SK-N-MC (cell line): ENCODE measurements around the gene FBXO17.

ENCODE experiments used
- DNase-seq: peaks from one replicate; pipeline ENCODE4 v3.0.0-alpha.2; 2011; ENCODE audit warnings: low read depth, low spot score
- H3K27ac ChIP-seq: fragments of 200-600 bp; sonication (generic); 2 replicates; pipeline ENCODE4 v1.5.1; 2016; ENCODE audit warnings: mixed run types
- H3K36me3 ChIP-seq: fragments of 200-600 bp; sonication (generic); 2 replicates; pipeline ENCODE4 v1.6.1; 2017; ENCODE audit warnings: antibody characterized with exemption, low read length, mixed read lengths; ENCODE audit not compliant: insufficient read depth
- H3K4me3 ChIP-seq: fragments of 200-600 bp; sonication (generic); 2 replicates; pipeline ENCODE4 v1.5.1; 2016
- H3K9ac ChIP-seq: fragments of 200-600 bp; sonication (generic); 2 replicates; pipeline ENCODE4 v1.8.0; 2017; ENCODE audit warnings: mixed run types, mixed read lengths; ENCODE audit not compliant: insufficient read length
- H3K9me3 ChIP-seq: fragments of 200-600 bp; sonication (generic); 2 replicates; pipeline ENCODE4 v1.6.1; 2017; ENCODE audit warnings: low read depth, mild to moderate bottlenecking, antibody characterized with exemption, low read length, moderate library complexity, mixed read lengths
- EZH2 ChIP-seq: fragments of 200-600 bp; sonication (generic); IDR thresholded peaks from one replicate; pipeline ENCODE4 v1.6.1; 2017; ENCODE audit warnings: antibody characterized with exemption
- FOXP2 ChIP-seq: optimal IDR thresholded peaks from 2 replicates; pipeline ENCODE3; 2011; ENCODE audit warnings: mild to moderate bottlenecking, moderate library complexity; ENCODE audit not compliant: insufficient read depth; ENCODE audit errors: extremely low read length, control extremely low read depth
- POLR2AphosphoS5 ChIP-seq: IDR thresholded peaks from 2 replicates; pipeline ENCODE4 v1.6.1; 2012; ENCODE audit warnings: mild to moderate bottlenecking, low read depth, low read length, borderline replicate concordance

FBXO17 gene, protein sequence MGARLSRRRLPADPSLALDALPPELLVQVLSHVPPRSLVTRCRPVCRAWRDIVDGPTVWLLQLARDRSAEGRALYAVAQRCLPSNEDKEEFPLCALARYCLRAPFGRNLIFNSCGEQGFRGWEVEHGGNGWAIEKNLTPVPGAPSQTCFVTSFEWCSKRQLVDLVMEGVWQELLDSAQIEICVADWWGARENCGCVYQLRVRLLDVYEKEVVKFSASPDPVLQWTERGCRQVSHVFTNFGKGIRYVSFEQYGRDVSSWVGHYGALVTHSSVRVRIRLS

GRCh38 chr19:38975214-38975860 is at the start of gene FBXO17:
TSS of gene FBXO17 (minus strand) at chr19:38975742. CDS start at chr19:38950319, 25,423 bp downstream.
- Histone ChIP-seq H3K27ac (peak within 1 kb of the TSS; percentile 92), H3K9me3 (no peaks in the 10 kb centered on the region), H3K9ac (peak within 1 kb of the TSS; percentile 89), H3K4me3 (peak within 1 kb of the TSS; percentile 99), H3K36me3 (no peaks in the 10 kb centered on the region; the same call in 1 of the 2 replicates)
- no peak for DNase-seq
- TF ChIP-seq FOXP2 (no peak), EZH2 (no peak), POLR2AphosphoS5 (0 out of 2 replicates have a peak, but pooled peaks have one; percentile 38)

DNA sequence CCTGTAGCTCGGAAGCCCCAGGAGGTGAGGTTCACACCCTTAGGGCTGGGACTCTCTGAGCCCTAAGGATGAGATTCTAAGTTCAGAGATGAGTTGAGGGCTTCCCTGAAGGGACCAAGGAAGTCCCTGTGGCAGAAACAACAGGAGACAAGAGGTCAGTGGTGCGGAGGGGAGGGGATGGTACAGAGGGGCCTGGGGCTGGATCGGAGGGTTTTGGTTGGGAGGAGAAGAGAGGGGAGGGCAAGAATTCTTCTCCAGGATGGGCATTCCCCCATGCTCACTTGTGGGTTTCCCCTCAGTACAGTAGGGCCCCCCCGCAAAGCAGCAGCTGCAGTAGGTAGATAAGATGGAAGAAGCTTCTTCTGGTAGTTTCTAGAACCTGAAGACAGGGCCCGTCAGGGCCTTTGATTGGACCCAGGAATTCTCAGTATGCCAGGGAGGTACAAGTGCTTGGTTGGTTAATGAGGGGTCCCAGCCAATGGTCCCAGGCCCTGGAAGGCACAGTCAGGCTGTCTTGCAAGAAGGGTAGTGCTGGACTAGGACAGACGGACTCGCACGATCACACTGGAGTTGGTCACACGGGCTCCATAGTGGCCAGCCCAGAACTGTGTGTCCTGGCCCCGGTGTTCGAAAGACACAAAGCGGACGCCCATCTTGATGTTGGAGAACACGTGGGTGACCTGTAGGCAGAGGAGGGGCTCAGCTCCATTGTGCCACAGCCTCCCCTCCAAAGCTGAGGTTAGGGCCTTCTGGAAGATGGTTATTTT is 49.5 kb upstream of the FBXO17 start:
- Histone ChIP-seq H3K36me3 (no peaks in the 10 kb centered on the region), H3K4me3 (no peak overlapping the region), H3K27ac (no peak overlapping the region), H3K9ac (no peak overlapping the region), H3K9me3 (no peaks in the 10 kb centered on the region)
- TF ChIP-seq EZH2, result no peak
- TF ChIP-seq POLR2AphosphoS5, result no peak
- no peak for TF ChIP-seq FOXP2
- no peak for DNase-seq

DNA sequence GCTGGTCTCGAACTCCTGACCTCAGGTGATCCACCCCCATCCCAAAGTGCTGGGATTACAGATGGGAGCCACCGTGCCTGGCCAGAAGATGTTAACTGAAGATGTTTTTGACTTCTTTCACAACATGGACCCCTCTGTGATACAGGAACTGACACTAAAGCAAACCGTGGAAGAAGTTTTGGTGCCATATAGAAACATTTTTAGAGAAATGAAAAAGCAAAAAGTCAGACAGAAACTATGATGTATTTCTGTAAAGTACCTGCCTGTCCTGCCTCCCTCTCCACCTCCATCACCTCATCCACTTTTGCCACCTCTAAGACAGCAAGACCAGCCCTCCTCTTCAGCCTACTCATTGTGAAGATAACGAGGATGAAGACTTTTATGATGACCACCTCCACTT is 45.5 kb upstream of the FBXO17 start:
- no peaks in the 10 kb centered on the region for H3K36me3 ChIP-seq
- DNase-seq, result no peak
- H3K9me3 ChIP-seq, result no peaks in the 10 kb centered on the region
- no peak for TF ChIP-seq EZH2
- no peak for TF ChIP-seq FOXP2
- no peak for TF ChIP-seq POLR2AphosphoS5
- H3K4me3 ChIP-seq, result no peak overlapping the region
- H3K9ac ChIP-seq, result no peak overlapping the region
- no peak overlapping the region for H3K27ac ChIP-seq

GRCh38 chr19:39017646-39018045 is 42.1 kb upstream of the FBXO17 start:
- Histone ChIP-seq H3K9me3 (no peaks in the 10 kb centered on the region), H3K4me3 (no peak overlapping the region), H3K27ac (no peak overlapping the region), H3K36me3 (no peaks in the 10 kb centered on the region), H3K9ac (no peak overlapping the region)
- TF ChIP-seq EZH2 (no peak), FOXP2 (no peak), POLR2AphosphoS5 (no peak)
- DNase-seq, result no peak

- H3K36me3 ChIP-seq, result no peaks in the 10 kb centered on the region
- TF ChIP-seq FOXP2, result no peak
- TF ChIP-seq POLR2AphosphoS5, result no peak
- no peak for TF ChIP-seq EZH2
- H3K9me3 ChIP-seq, result no peaks in the 10 kb centered on the region
- no peak overlapping the region for H3K4me3 ChIP-seq
- H3K27ac ChIP-seq, result no peak overlapping the region
- no peak overlapping the region for H3K9ac ChIP-seq
- no peak for DNase-seq
Measured at GRCh38 chr19:39017026-39017425, 41.5 kb upstream of the FBXO17 start.

- no peak for TF ChIP-seq FOXP2
- no peak for TF ChIP-seq EZH2
- Histone ChIP-seq H3K36me3 (no peaks in the 10 kb centered on the region), H3K9ac (no peak overlapping the region), H3K27ac (no peak overlapping the region), H3K9me3 (no peaks in the 10 kb centered on the region), H3K4me3 (no peak overlapping the region)
- DNase-seq, result no peak
Measured at GRCh38 chr19:39014037-39014436, 38.5 kb upstream of the FBXO17 start.

DNA sequence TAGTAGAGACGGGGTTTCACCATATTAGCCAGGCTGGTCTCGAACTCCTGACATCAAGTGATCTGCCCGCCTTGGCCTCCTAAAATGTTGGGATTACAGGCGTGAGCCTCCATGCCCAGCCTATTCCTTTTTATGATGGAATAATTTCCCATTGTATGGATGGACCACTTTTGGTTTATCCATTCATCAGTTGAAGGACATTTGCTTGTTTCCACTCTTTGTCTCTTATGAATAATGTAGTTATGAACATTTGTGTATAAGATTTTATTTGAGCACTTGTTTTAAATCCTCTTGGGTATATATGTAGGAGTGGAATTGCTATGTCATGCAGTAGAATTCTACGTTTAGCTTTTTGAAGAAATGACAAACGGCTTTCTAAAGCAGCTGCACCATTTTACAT is 33.5 kb upstream of the FBXO17 start:
- H3K27ac ChIP-seq, result no peak overlapping the region
- TF ChIP-seq EZH2 (no peak), FOXP2 (no peak), POLR2AphosphoS5 (no peak)
- no peak for DNase-seq
- H3K36me3 ChIP-seq, result no peaks in the 10 kb centered on the region
- H3K9ac ChIP-seq, result no peak overlapping the region
- no peak overlapping the region for H3K4me3 ChIP-seq
- no peaks in the 10 kb centered on the region for H3K9me3 ChIP-seq

GRCh38 chr19:39008137-39008536 is 32.6 kb upstream of the FBXO17 start:
- no peak overlapping the region for H3K4me3 ChIP-seq
- TF ChIP-seq FOXP2 (no peak), EZH2 (no peak), POLR2AphosphoS5 (no peak)

More at GRCh38 chr19:39008137-39008536, 32.6 kb upstream of the FBXO17 start:
- H3K36me3 ChIP-seq, result no peaks in the 10 kb centered on the region
- H3K27ac ChIP-seq, result no peak overlapping the region
- DNase-seq, result no peak
- H3K9ac ChIP-seq, result no peak overlapping the region
- no peaks in the 10 kb centered on the region for H3K9me3 ChIP-seq
